ENCODE results near the gene NCOA7. TPM values are rescaled to one million over a fixed set of nuclear protein-coding genes. Genes with fewer than 3 reads are reported as not detected.

NCOA7 gene
- total and polyA plus RNA-seq, 10 of the 15 experiments (the other 5 are each of a cell fraction or from before 2014, with no cell fraction given), result 18.9 to 50.3 (median 34.2) TPM

- no peak for TF ChIP-seq RELB (IDR thresholded peaks at IDR 0.05; ENCODE audit: low read depth)
- TF ChIP-seq NFIC (IDR thresholded peaks at IDR 0.05; ENCODE audit: low read depth, low read length), result no peak; the same call in 1 of the 2 replicates
- TF ChIP-seq ATF7 (IDR thresholded peaks at IDR 0.05; ENCODE audit: low read depth), result no peak; the same call in none of the 2 replicates
- no peak for TF ChIP-seq CUX1 (IDR thresholded peaks at IDR 0.05; ENCODE audit: insufficient replicate concordance, low read depth, low read length)
- no peak for TF ChIP-seq ZBTB4 (CRISPR knock-in tag; IDR thresholded peaks at IDR 0.05)
- TF ChIP-seq IRF3 (IDR thresholded peaks at IDR 0.05), result no peak
- TF ChIP-seq NKRF (conservative IDR thresholded peaks at IDR 0.05), result no peak; the same call in 1 of the 2 replicates
- TF ChIP-seq FOS (IDR thresholded peaks at IDR 0.05; ENCODE audit: borderline replicate concordance, extremely low read depth, insufficient read length), result no peak
- TF ChIP-seq SPI1 (IDR thresholded peaks at IDR 0.05; ENCODE audit: borderline replicate concordance, insufficient read depth, low read depth, low read length), result no peak
- no peak for TF ChIP-seq BRCA1 (IDR thresholded peaks at IDR 0.05; ENCODE audit: low read depth, low read length)
- TF ChIP-seq SREBF1 (IDR thresholded peaks at IDR 0.05; ENCODE audit: low read length), result no peak
- TF ChIP-seq POLR2AphosphoS5 (IDR thresholded peaks at IDR 0.05; ENCODE audit: low read length), result peak; percentile 90
- no peak for TF ChIP-seq LARP7 (IDR thresholded peaks at IDR 0.05)
- no peak for TF ChIP-seq WRNIP1 (IDR thresholded peaks at IDR 0.05; ENCODE audit: borderline replicate concordance, low read depth, low read length)
- TF ChIP-seq EP300 (IDR thresholded peaks at IDR 0.05; ENCODE audit: borderline replicate concordance in 1 of 2, control insufficient read depth in 1 of 2, low read depth in 2 of 2, low read length in 2 of 2), result no peak
Observed at GRCh38 chr6:125780540-125781313, 10.0 kb upstream of the NCOA7 start (continued).

Data from GM12878 (cell line).